Left renal cortex interstitium (tissue), 4 donors: ENCODE results near the gene ATP1A4. TPM values are rescaled to one million over a fixed set of nuclear protein-coding genes. Genes with fewer than 3 reads are reported as not detected.
"Not testable (repeated sequence)": the region's sequence is repeated elsewhere in the genome, so short reads cannot be mapped to it uniquely, and the experiment has no call there.

Experiments
- DNase-seq, 4 donors: peaks; one replicate each; pipeline ENCODE4 v3.0.0-alpha.2; 2013; ENCODE audit warnings: low read depth in 4 of 4, low spot score in 2 of 4, missing footprints in 1 of 4
- polyA plus RNA-seq, 4 donors: library from polyadenylated mRNA; unstranded; fragments of 120-200 nt; gene quantifications; one replicate each; pipeline ENCODE4 v1.2.1, GENCODE V29; 2013; ENCODE audit not compliant: insufficient read length in 4 of 4

The ATP1A4 gene
- under 1 TPM in 3 of 4 donors, not detected in 1; 0.04 to 0.43 (median 0.26) TPM for polyA plus RNA-seq

- no peak for DNase-seq
Observed at GRCh38 chr1:160151303-160151702, at the start of gene ATP1A4. Gene ATP1A4 (plus strand): TSS chr1:160151603. CDS start chr1:160152041, 438 bp downstream.

- DNase-seq: no peak
Observed at GRCh38 chr1:160101717-160102522, 49.5 kb upstream of the ATP1A4 start.

GRCh38 chr1:160103658-160104408 lies 47.6 kb upstream of the ATP1A4 start:
- no peak for DNase-seq

- no peak for DNase-seq
Observed at GRCh38 chr1:160104486-160104885, 46.9 kb upstream of the ATP1A4 start.

- no peak for DNase-seq
Observed at GRCh38 chr1:160105155-160105554, 46.2 kb upstream of the ATP1A4 start.

- no peak for DNase-seq
Observed at GRCh38 chr1:160107512-160107911, 43.9 kb upstream of the ATP1A4 start.

- no peak for DNase-seq
Observed at GRCh38 chr1:160108888-160109662, 42.3 kb upstream of the ATP1A4 start.

GRCh38 chr1:160109686-160110085 lies 41.7 kb upstream of the ATP1A4 start:
- no peak for DNase-seq

- DNase-seq: not testable (repeated sequence)
Observed at GRCh38 chr1:160111462-160111861, 39.9 kb upstream of the ATP1A4 start.

GRCh38 chr1:160112357-160112756 lies 39.0 kb upstream of the ATP1A4 start:
- no peak for DNase-seq

- DNase-seq: no peak
Observed at GRCh38 chr1:160113407-160113806, 38.0 kb upstream of the ATP1A4 start.

- no peak for DNase-seq
Observed at GRCh38 chr1:160114085-160114484, 37.3 kb upstream of the ATP1A4 start.

- DNase-seq: no peak
Observed at GRCh38 chr1:160115545-160116282, 35.7 kb upstream of the ATP1A4 start, which contains the start of gene ATP1A2. Gene ATP1A2 (plus strand): TSS chr1:160115759. CDS start chr1:160115862, 103 bp downstream.

- DNase-seq: no peak
Observed at GRCh38 chr1:160116283-160117147, 34.9 kb upstream of the ATP1A4 start.

- DNase-seq: no peak
Observed at GRCh38 chr1:160117300-160117699, 34.1 kb upstream of the ATP1A4 start.

- no peak for DNase-seq
Observed at GRCh38 chr1:160117709-160118183, 33.7 kb upstream of the ATP1A4 start.

- DNase-seq: no peak
Observed at GRCh38 chr1:160118928-160119327, 32.5 kb upstream of the ATP1A4 start.

- DNase-seq: no peak
Observed at GRCh38 chr1:160120797-160121196, 30.6 kb upstream of the ATP1A4 start.

GRCh38 chr1:160121388-160121787 lies 30.0 kb upstream of the ATP1A4 start:
- DNase-seq: no peak
